ENCODE data around the gene RHEBL1.

GRCh38 chr12:49098035-49098451 is 28.3 kb upstream of the RHEBL1 start:
- TF ChIP-seq CTCF (IDR thresholded peaks at IDR 0.05) (peak; percentile 69 to 79 (median 75)), EP300 (IDR thresholded peaks at IDR 0.05) (no peak)

All from upper lobe of left lung (tissue), 4 donors.